Heart left ventricle (tissue), 16 donors: ENCODE results near the gene SMPD1. TPM values are rescaled to one million over a fixed set of nuclear protein-coding genes. Genes with fewer than 3 reads are reported as not detected.

Experiments
- ATAC-seq, 4 donors: fragments of 200-7000 bp; cut with Tn5 transposase; one replicate each; pipeline ENCODE4 v1.9.1; 2020 to 2022; ENCODE audit warnings: moderate library complexity in 4 of 4, mild to moderate bottlenecking in 3 of 4, moderate number of reproducible peaks in 1 of 4
- DNase-seq, 5 donors: peaks; one replicate each; pipeline ENCODE4 v3.0.0-alpha.2; 2020
- H3K27ac ChIP-seq, 12 donors: fragments of 200-600 bp; sonication (generic) in 4 of 12; one replicate each; pipeline versions ENCODE4 v1.5.0 to v1.8.0; 2016 to 2022; ENCODE audit warnings: mild to moderate bottlenecking in 2 of 12
- H3K27me3 ChIP-seq, 9 donors: fragments of 200-600 bp; sonication (generic) in 2 of 9; one replicate each; pipeline versions ENCODE4 v1.5.1 to v1.8.0; 2016 to 2022; ENCODE audit warnings: mild to moderate bottlenecking in 3 of 9
- H3K36me3 ChIP-seq, 9 donors: fragments of 200-600 bp; sonication (generic) in 2 of 9; one replicate each; pipeline versions ENCODE4 v1.5.0 to v1.8.0; 2018 to 2022; ENCODE audit warnings: mild to moderate bottlenecking in 2 of 9
- H3K4me1 ChIP-seq, 12 donors: fragments of 200-600 bp; sonication (generic) in 4 of 12; one replicate each; pipeline versions ENCODE4 v1.5.0 to v1.8.0; 2016 to 2022; ENCODE audit warnings: mild to moderate bottlenecking in 3 of 12
- H3K4me3 ChIP-seq, 12 donors: fragments of 200-600 bp; sonication (generic) in 4 of 12; one replicate each; pipeline versions ENCODE4 v1.5.0 to v1.8.0; 2017 to 2022; ENCODE audit warnings: mild to moderate bottlenecking in 9 of 12, moderate library complexity in 4 of 12
- H3K9me3 ChIP-seq, 12 donors: fragments of 200-600 bp; sonication (generic) in 4 of 12; one replicate each; pipeline versions ENCODE4 v1.5.0 to v1.8.0; 2016 to 2022; ENCODE audit warnings: mild to moderate bottlenecking in 1 of 12
- CTCF ChIP-seq, 12 donors: fragments of 200-600 bp; sonication (generic) in 4 of 12; IDR thresholded peaks; one replicate each; pipeline versions ENCODE4 v1.5.0 to v1.8.0; 2018 to 2022; ENCODE audit warnings: antibody characterized with exemption in 12 of 12, mild to moderate bottlenecking in 5 of 12
- POLR2A ChIP-seq, 2 donors: fragments of 450-650 bp; IDR thresholded peaks; one replicate each; pipeline ENCODE4 v1.6.1; 2017; ENCODE audit warnings: antibody characterized with exemption in 2 of 2, mild to moderate bottlenecking in 2 of 2, moderate library complexity in 2 of 2
- WGBS, 4 donors: extraction: QIAGEN DNeasy Blood & Tissue Kit in 2 of 4; methylation state at CpG; one replicate each; pipeline versions ENCODE4 v1.1.5 to v1.1.7; 2013 to 2018; 5-methylcytosine and 5-hydroxymethylcytosine counted together
- intact Hi-C, 10 donors: fragments of 100-400 bp; cut with DNase I; formaldehyde crosslinking; loops; one replicate each; pipeline versions ENCODE4 v1.11.1 to v1.14.2; 2022
- polyA plus RNA-seq, 2 donors: library from polyadenylated mRNA; stranded (reverse); fragments of 200-250 nt; gene quantifications; one replicate each; pipeline ENCODE4 v1.2.3, GENCODE V29; 2013
- total RNA-seq, 9 donors: library from RNA; depleted of rRNA in 2 of 9; stranded (reverse); fragments of >200 nt in 2 of 9; fragmentation: NEBNext Ultra II Directional in 3 of 9; extraction: Animal tissue kit (Norgen Biotek cat#: 25700) in 3 of 9; gene quantifications; one replicate each; pipeline versions ENCODE4 v1.1.0 to v1.2.4, GENCODE V29; 2016 to 2023
- donor health status: ischemic (EF 13 %, LVEDD 7.1; RV severe dilation, severe dysfunction).
- donor health status: healthy with polysubstance abuse.
- donor health status: DM: no; HTN: yes; CAD: no.
- donor health status: DM: no; HTN: no; CAD: no.
- donor health status: ischemic (EF 25% LVEDD 6.9; RV normal size, moderate dysfunction).
- donor health status: ischemic (EF 25% LVEDD 5.7; RV mildly dilated, moderate dysfunction).
- donor health status: healthy.
- donor health status: DM: yes; HTN: yes; CAD: no.
- donor health status: ischemic (EF 35%, LVEDD 5.7; RV mildly dilated, moderate dysfunction).
- donor health status: nonischemic (EF 11% LVEDD 7.7; RV severe dilation, severe dysfunction).
- donor health status: DM: yes; HTN: yes; CAD: no.
- donor health status: PGD.
- donor health status: ischemic (EF 29% LVEDD 5.4; RV normal size, mild dysfunction).
- donor health status: nonischemic (EF 23%, LVEDD 6.1; RV moderate dilation, normal function).

Gene SMPD1
- total and polyA plus RNA-seq, 11 donors: 53.8 to 92.3 (median 64.9) TPM

GRCh38 chr11:6420677-6421076 lies 30.4 kb downstream of the SMPD1 start:
- no peaks in the 10 kb centered on the region for H3K9me3 ChIP-seq
- ATAC-seq (no peak), DNase-seq (no peak)
- no peak for TF ChIP-seq CTCF (IDR thresholded peaks at IDR 0.05)
- no peak for TF ChIP-seq POLR2A (IDR thresholded peaks at IDR 0.05)
- peaks cover 0 to 11% (median 0%) of the 10 kb centered on the region in 9 donors for H3K27me3 ChIP-seq
- H3K36me3 ChIP-seq: no peaks in the 10 kb centered on the region
- H3K4me1 ChIP-seq: peaks cover 0 to 28% (median 14%) of the 10 kb centered on the region in 12 donors
- H3K4me3 ChIP-seq: no peak overlapping the region
- WGBS, 4 donors: 87 to 98% (median 96%) methylated on average over 3 of the region's 3 CpGs
- no peak overlapping the region for H3K27ac ChIP-seq
- intact Hi-C loops: no loop called here

- H3K36me3 ChIP-seq: no peaks in the 10 kb centered on the region
- no peaks in the 10 kb centered on the region for H3K9me3 ChIP-seq
- H3K4me3 ChIP-seq: no peak overlapping the region
- H3K27ac ChIP-seq: no peak overlapping the region
- TF ChIP-seq CTCF (IDR thresholded peaks at IDR 0.05) (no peak), POLR2A (IDR thresholded peaks at IDR 0.05) (no peak)
- ATAC-seq (no peak), DNase-seq (no peak)
- H3K4me1 ChIP-seq: no peaks in the 10 kb centered on the region
- peaks cover 0 to 4% (median 0%) of the 10 kb centered on the region in 9 donors for H3K27me3 ChIP-seq
- intact Hi-C loops: loop anchor here in 1 of 10 donors (5.0 kb wide), 1 partner anchor 35 kb away; the partner anchor contains the start of gene SMPD1
These were observed 37.2 kb downstream of the SMPD1 start for GRCh38 chr11:6427516-6427915.

GRCh38 chr11:6431861-6432260 lies 41.6 kb downstream of the SMPD1 start:
- Histone ChIP-seq H3K4me3 (no peak overlapping the region), H3K27ac (no peak overlapping the region), H3K9me3 (no peaks in the 10 kb centered on the region), H3K36me3 (no peaks in the 10 kb centered on the region), H3K27me3 (no peaks in the 10 kb centered on the region), H3K4me1 (no peaks in the 10 kb centered on the region)
- TF ChIP-seq CTCF (IDR thresholded peaks at IDR 0.05): no peak
- no peak for TF ChIP-seq POLR2A (IDR thresholded peaks at IDR 0.05)
- intact Hi-C loops: loop anchor here in 2 of 10 donors (10.0 kb wide), 1 partner anchor 73 kb away; no protein-coding TSS in a partner anchor
- WGBS, 4 donors: 82 to 93% (median 91%) methylated on average over 3 of the region's 3 CpGs
- no peak for DNase-seq
- ATAC-seq: peak in 1 of 4 donors; percentile 16

GRCh38 chr11:6433998-6434660 lies 43.9 kb downstream of the SMPD1 start:
- Histone ChIP-seq H3K4me1 (peaks cover 0 to 14% (median 0%) of the 10 kb centered on the region in 12 donors), H3K4me3 (no peak overlapping the region), H3K36me3 (no peaks in the 10 kb centered on the region), H3K9me3 (no peaks in the 10 kb centered on the region), H3K27me3 (no peaks in the 10 kb centered on the region), H3K27ac (no peak overlapping the region)
- no peak for DNase-seq
- ATAC-seq: no peak
- intact Hi-C loops: loop anchor here in 2 of 10 donors (10.0 kb wide), 1 partner anchor 71 kb away; no protein-coding TSS in a partner anchor
- no peak for TF ChIP-seq CTCF (IDR thresholded peaks at IDR 0.05)
- TF ChIP-seq POLR2A (IDR thresholded peaks at IDR 0.05): no peak
- 74 to 81% (median 80%) methylated on average over 5 of the region's 5 CpGs for WGBS, 4 donors
